Activated CD4-positive, alpha-beta T cell treated with anti-CD3 and anti-CD28 coated beads for 1 hour (primary cell): ENCODE measurements around the gene WSCD2.

Experiments
- DNase-seq: peaks from one replicate; pipeline ENCODE4 v3.0.0-alpha.2; 2020

Gene WSCD2

DNA sequence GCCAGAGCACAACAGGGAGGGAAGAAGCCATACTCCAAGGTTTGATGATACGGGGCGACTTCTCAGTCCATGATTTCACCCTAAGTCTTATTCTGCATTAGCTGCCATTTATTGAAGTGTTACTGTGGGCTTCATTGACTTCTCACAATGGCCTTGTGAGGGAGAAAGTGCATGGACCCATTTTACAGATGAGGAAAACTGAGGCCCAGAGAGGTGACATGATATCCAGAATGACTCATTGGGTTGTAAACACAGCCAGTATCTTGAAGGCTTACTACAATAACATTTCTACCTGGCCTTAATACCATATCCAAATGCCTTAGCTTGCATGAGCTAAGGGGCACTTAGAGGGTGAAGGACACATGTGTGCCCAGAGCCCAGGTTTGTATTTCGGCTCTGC, 109.4 kb downstream of the WSCD2 start:
- no peak for DNase-seq

DNA sequence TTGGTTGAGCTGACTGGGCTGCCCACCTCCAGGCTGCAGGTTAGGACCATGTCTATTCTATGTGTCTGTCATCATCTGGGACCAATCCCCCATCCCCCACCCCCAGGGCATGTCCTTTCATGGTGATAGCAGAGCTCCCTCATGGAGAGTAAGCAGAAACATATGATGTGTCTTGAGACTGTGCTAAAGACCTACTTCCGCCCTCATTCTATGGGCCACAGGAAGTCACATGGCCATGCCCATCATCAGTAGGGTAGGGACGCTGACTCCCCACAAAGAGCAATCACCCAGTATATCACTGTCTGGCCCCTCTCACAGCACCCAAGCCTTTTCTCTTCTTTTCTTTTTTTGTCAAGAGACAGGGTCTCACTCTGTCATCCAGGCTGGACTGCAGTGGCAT, 110.3 kb downstream of the WSCD2 start:
- no peak for DNase-seq

DNA sequence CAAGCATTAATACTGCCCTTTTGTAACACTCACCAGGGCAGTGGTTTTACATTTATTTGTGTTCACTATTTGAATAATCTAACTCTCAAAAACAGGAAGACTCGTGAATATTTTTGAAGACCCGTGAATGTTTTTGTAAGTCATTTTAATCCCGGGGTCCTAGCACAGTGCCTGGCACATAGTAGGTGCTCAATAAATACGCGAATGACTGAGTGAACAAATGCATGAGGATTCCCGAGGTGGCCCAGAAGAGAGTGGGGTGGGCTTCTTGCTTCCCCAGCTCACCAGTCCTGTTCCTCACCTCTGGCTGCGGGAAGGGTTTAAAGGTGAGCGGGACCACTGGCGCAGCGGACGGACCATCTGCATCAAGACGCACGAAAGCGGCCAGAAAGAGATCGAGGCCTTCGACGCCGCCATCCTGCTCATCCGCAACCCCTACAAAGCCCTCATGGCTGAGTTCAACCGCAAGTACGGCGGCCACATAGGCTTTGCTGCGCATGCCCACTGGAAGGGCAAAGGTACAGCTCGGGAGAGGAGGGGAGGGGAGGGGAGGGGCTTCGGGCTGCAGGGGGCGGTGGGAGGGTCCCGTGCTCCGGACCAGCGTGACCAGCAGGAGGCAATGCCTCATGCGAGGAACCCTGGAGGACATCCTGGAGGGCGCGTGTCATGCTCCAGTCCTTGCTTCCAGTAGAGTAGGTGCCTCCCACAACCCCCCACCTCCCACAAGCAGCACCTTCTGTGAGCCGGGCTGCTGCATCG, 111.1 kb downstream of the WSCD2 start:
- DNase-seq = no peak

DNA sequence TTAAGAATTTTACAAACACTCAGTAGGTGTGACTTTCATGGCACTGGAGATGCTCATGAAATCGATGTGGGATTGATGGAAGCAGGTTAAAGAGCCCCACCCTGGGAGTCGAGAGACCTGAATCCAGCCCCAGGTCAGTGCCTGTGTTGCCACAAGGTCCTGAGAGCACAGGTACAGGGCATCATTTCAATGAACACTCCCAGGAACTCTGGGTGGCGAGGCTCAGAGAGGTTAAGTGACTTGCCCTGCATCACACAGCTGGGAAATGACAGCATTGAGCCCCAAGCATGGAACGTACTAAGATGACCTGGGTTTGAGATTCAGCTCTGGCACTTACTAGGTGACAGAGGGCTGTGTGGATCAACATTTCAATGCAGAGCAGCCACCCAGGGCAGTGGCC, 111.8 kb downstream of the WSCD2 start:
- no peak for DNase-seq

DNA sequence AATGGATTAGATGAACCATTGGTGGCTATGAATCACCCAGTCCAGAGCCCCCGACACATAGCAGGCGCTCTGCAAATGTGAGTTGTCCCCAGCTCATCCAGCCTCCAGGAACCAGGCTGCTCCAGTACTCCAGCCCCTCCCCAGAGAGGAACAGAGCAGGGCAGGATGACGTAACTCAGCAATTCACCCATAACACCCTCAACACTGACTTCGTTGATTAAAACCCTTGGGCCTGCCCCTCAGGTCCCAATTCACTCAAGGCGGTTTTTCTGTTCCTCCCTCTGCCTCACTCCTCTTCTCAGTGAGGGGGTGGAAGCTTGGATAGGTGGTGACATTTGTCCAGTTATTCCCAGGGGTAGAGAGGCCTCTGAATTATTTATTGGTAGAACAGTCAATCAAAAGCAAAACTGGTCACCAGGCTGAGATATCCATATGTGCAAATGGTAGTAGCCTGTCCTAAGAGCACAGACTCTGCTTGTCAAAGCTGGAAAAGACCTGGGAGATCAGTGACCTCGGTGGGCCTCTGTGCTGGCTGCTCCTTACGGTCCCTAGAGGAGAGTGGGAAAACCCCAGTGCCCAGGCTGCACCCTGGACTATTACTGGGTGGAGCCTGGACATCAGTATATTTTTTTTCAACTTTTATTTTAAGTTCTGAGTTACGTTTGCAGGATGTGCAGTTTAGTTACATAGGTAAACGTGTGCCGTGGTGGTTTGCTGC, 113.1 kb downstream of the WSCD2 start:
- DNase-seq = no peak

DNA sequence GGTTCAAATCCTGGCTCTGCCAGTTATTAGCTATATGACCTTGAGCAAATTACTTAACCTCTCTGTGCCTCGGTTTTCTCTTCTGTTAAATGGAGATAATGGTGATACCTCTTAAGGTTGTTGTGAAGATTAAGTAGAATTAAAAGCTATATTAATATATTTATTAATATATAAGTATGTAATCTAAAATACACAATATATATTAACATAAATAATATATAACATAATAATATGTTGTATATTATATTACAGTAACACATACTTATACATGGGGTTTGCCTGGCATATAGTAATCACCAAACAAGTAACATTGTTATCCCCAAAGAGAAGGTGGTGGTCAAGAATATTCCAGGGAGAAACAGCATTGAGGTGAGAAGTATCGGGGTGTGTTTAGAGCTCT, 118.0 kb downstream of the WSCD2 start:
- DNase-seq = no peak

DNA sequence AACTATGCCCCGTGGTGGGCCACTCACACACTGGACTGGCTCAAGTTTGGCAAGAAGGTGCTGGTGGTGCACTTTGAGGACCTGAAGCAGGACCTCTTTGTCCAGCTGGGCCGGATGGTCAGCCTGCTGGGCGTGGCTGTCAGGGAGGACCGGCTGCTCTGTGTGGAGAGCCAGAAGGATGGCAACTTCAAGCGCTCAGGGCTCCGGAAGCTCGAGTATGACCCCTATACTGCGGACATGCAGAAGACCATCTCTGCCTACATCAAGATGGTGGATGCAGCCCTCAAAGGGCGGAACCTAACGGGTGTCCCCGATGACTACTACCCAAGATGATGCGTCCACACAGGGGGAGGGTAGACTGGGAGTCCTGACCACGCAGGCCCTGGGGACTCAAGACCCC, 118.9 kb downstream of the WSCD2 start:
- no peak for DNase-seq

DNA sequence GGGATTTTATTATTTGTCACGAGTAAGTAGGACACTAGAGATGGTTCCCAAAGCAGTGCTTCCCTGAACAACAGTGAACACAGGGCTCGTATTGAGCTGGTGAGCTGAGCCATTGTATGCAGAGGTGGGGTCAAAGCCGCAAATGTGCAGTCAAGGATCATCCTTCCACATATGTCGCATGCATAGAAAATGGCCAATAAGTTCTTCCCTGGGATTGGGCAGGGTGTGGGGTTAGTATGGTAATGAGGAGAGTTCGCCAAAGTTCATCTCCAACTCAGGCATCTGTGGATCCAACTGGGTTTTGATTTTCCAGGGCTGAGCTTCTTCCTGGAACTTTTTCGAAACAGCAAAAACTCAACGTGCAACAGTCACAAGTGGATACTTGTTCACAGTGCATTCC, 123.4 kb downstream of the WSCD2 start:
- DNase-seq = no peak

DNA sequence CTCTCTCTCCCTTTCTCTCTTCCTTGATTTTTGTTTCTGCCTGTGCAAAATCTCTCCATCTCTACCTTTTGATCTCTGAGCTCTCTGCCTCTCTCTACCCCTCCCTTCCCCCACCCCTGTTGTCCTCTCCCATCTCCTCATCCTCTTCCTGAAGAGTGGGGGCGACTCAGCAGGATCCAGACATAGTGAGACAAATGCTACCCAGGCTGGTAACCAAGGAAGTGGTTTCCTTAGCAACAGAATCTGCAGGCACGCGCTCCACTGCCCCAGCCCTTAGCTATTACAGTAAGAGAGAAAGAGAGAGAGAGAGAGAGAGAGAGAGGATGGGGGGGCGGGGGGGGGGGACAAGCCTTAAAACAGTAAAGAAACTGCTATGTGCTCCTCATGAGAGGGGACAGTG, 124.5 kb downstream of the WSCD2 start:
- DNase-seq = no peak

DNA sequence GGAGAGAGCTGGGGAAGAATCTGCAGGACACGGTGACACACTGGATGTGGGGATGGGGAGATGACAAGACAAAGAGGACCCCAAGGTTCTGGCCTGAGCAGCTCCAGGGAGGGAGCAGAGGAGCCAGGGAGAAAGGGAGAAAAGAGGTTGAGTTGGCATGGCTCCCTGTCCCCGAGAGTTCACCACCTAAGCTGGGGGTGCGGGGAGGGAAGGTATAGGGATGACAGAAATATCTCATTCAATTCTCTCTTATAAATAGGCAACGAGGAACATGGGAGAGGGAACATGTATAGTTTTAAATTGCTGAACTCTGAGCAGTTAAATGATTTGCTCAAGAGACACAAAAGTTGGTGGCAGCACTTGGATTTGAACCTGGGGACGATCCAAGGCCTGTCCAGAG, 124.9 kb downstream of the WSCD2 start:
- no peak for DNase-seq

DNA sequence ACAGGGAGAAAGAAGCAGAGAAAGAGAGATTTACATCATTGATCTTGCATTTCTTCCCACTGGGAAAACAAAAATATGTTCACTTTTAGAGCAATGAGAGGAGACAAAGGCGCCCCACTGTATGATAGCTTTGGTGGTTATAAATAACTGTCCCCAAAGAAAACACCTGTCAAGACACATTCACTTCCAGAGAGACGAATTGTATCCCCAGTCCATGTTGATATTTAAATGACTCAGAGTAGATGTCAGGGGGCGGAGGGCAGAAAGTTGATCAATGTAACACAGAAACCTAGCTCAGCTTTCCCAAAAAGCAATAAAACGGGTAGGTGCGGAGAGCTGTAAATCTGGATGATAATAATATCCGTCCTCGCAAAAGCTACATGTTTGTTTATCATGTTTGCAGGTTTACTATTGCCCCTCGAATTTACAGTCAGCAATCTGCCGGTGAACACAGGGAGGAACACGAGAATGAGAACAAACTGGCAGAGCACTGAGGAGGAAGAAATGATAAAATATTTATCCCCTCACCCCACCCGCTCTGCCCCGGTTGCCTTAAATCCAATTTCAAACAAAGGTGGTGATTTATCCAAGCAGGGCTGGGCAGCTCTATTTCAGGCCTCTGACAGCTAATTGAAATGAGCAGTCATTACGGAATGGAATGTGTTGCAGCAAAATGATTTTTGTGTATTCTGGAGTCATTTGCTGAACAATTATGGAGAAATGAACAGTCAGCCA, 125.6 kb downstream of the WSCD2 start:
- no peak for DNase-seq

DNA sequence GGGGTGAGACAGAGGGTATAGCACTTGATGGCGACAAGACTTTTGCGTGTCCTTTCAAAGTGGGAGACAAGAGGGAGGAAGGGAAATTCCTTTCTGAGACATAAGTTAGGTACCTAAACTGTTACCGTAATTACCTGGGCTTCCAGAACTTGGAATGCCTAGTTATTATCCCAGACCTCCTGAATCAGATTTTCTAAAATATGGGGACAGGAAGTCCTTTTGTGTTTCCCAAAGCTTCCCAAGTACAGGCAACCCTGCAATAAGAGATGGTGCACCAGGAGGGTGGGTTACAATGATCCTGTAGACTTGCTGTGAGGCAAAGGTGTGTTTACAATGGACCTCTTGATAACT, 126.1 kb downstream of the WSCD2 start:
- no peak for DNase-seq

DNA sequence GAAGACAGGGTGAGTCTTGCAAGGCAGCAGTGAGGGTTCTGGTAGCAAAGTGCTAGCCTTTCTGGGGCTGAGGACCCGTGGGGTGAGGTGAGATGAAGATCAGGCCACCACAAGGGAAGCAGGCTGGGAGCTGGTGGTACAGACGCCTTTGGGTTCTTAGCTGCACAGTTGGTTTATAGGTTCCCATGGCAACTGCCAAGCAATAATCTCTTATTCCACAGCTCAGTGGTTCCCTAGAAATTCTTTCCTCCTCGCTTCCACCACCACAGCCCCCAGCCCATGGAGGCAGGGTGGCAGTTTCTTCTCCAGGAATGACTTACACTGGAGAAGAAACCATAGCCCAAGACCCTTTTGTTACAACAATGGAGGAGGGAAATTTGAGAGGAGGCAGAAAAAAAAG, 127.9 kb downstream of the WSCD2 start:
- DNase-seq = no peak

DNA sequence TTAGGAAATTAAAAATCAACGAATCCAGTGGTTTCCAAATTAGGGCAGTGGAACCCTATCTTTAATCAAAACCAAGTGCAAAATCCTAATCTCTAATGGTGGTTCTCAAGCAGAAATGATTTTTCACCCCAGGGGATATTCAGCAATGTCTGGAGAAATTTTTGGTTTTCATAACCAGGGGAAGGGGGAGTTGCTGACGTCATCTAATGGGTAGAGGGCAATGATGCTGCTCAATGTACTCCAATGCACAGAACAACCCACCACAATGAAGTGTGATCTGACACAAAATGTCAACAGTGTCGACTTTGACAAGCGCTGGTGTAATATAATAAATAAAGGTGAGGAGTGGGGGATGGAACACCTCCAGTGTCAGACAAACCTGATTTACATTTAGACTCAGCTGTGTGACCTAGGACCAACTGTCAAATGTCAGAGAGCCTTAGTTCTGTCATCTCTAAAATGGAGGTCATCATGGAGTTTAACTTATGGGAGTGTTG, 128.6 kb downstream of the WSCD2 start:
- DNase-seq = no peak

DNA sequence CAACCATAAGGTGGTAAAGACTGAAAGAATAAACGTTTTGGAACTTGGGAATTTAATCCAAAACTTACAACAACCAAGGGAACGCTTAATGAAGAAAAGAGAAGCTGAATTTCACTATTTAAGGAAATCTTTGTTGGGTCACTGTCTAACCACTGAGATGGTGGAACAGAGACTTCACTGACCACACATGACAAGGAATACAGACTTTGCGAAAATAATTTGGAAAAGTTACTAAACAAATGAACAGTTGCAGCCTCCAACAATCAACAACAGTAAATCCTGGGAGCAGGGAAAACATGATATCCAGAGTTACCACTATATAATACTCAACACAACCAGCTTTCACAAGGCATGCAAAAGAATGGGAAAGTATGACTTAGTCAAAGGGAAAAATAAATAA, 131.0 kb downstream of the WSCD2 start:
- no peak for DNase-seq

DNA sequence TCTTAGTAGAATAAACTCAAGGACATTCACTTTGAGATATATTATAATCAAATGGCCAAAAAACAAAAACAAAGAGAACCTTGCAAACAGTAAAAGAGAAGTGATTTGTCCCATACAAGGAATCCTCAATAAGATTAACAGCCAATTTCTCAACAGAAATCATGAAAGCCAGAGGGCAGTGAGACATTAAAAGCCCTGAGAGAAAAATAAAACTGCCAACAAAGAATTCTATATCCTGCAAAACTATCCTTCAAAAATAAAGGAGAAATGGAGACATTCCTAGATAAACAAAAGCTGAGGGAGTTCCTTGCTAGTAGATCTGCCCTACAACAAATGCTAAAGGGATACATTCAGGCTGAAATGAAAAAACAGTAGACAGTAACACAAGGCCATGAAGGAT, 131.9 kb downstream of the WSCD2 start:
- DNase-seq = no peak

DNA sequence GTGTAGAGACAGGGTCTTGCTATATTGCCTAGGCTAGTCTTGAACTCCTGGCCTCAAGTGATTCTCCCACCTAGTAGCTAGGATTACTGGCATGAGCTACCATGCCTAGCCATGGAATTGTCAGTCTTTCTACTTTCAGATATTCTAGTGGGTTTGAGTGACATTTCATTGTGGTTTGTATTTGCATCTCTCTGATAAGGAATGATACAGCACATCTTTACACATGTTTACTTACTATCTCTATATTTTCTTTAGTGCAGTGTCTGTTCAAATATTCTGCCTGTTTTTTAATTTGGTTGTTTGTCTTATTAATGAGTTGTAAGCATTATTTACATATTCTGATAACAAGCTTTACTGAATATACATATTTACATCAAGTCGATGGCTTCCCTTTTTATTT, 136.4 kb downstream of the WSCD2 start:
- no peak for DNase-seq

DNA sequence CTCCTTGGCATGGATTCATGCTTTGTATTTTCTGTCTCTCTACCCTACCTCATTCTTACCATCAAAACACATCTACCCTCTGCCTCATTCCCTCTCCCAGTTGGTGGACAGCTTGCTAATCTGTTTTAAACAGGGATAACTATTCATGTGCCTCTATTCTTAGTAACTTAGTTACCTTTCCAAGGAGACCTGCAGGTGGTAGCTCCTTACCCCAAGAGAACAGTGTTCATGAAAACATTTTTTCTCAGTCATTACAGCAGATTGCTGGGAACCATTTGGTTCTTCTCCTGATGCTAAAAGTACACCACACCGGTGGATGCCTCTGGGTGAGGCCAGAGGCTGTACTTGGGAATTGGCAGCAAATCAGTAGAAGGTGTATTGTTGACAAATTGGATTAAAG, 137.0 kb downstream of the WSCD2 start:
- DNase-seq = no peak

DNA sequence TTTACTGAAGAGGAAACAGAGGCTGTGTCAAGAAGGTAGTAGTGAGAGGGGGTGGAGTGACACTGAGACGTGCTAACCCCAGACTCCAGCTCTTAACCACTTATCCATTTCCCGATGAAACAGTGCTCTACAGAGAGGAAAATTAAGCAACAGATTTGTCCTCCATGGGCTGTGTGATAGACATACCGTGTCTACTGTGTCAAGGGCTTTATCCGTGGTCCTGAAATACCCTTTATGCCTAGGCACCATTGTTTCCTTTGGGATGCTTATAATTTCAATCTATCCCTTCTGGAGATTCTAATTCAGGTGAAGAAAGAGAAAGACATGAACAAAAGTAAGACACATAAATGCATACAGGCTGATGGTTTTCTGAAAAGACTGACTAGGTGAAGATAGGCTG, 138.4 kb downstream of the WSCD2 start:
- DNase-seq = no peak

DNA sequence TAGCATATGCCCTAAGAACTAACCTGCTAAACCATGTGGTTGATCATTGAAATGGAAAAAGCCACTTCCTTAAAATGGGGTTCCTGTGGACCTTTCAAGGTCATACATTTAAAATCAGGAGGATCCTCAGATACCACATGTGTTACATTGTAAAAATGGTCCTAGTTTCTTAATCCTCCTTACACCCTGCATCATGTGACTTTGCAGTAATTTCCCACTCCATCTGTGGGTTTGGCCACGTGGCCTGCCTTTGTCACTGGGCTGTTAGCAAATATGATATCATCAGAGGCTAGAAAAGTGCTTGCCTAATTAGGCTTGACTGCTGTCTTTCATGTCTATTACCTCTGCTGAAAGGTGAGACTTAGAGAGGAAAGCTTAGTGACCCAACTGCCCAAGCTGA, 139.3 kb downstream of the WSCD2 start:
- DNase-seq = no peak

DNA sequence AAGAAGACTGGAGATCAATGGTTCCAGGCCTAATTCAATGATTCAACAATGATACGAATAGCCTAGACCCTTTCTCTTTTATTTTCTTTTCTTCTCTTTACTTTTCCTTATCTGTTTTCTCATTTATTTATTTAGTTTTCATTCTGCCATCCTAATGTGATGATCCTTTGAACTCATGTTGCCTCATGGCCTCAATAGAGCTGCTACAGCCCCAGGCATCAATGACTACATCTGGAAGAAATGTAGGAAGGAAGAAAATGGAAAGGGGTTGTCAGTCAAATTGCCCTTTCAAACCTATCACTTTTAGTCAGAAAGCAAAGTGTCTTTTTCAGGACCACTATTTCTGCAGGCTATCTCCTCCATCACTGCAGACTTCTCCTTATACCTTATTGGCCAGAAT, 140.1 kb downstream of the WSCD2 start:
- no peak for DNase-seq

DNA sequence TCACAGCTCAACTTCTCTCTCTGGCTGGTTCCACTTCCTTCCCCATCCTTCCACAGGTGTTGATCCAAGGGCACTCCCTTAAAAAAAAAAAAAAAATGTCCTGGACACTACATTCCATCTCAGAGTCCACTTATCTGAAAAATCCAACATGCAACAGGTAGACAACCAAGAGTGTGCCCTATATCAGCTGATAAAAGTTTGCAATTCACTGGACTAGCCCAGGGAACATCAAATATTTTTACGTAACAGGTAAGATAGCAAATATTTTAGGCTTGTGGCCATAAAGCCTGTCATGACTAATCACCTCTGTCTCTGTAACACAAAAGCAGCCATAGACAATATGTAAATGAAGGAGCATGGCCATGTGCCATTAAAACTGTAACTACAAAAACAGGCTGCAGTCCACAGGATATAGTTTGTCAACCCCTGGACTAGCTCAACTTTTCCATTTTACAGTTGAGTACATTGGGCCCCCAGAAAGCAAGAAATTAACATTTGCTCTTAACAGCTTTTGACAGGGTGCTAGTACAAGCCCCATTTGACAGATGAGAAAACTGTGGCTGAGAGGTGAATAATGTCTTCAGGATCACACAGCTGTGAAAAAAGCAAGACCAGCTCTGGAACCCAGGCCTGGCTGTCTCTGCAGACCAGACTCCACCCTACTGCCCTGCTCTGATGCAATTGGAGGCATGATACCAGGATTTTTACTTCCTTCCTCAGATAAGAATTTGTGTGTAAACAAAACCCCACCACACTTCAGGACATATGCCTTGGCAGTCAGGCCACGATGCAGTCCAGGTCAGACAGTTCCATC, 141.2 kb downstream of the WSCD2 start:
- no peak for DNase-seq

DNA sequence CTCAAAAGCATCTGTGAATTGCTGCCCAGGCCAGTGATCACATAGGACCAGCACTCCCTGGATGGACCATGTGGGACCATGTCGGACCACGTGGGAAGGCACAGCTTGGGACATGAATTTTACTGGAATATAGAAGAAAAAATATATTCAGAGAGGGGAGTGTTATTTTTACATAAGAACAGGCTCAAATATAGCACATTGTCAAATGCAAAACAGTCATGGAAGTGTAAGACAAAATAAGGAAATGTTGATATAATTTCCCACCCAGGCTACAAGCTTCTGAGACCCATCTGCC, 141.7 kb downstream of the WSCD2 start:
- no peak for DNase-seq
